Mammary microvascular endothelial cell (primary cell): ENCODE data around the gene UBA7. TPM values are rescaled to one million over a fixed set of nuclear protein-coding genes. Genes with fewer than 3 reads are reported as not detected.

Experiments
- total RNA-seq: library from RNA; depleted of rRNA; stranded (reverse); fragments of >200 nt; gene quantifications from 2 replicates; pipeline ENCODE4 v1.2.3, GENCODE V29; 2015

Gene UBA7
- 36.6 and 46.2 TPM in 2 replicates for total RNA-seq

GRCh38 chr3:49813497-49814174 is at the start of gene UBA7:
Gene UBA7, minus strand, starts transcription at chr3:49813953. Its CDS starts 166 bp downstream, at chr3:49813787.

DNA sequence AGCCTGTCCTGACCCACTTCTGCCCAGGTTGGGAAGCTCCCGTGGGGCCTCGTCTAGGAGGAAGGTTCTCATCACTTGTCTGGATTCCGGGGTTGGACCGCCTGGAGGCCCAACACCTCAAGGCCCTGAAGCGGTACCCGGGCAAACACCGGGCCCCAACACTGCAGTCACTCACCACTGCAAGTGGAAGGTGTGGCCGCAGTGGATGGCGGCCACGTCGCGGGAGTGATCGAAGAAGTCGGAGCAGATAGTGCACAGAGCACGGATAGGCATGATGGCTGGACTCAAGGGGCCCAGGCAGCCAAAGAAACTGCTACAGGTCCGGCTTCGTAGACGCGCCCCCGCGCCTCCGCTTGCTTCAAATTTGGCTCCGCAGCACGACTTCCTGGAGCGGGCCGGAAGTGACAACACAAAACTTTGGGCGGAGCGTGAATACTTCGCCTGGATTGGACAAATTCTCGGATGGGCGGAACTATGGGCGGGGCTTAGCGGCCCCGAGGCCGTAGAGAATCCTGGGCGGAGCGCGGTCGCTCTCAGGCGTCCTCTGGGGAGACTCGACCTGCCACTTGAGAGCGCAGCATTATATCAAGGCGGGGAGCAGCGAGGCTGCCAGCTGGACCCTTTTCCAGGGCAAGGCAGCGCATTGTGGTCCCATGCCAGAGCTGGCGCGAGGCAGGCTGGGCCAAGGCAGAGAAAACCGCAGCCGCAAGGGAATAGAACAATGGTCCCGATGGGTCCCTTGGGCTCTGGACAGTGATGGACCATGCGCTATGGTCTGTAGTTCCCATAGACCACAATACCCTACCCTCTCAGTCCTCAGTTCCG is 42.6 kb upstream of the UBA7 start, which contains the start of gene TRAIP:
TSS of gene TRAIP (minus strand) at position 384 of the 825 bp plus-strand sequence. CDS start at position 273, 111 bp downstream.

GRCh38 chr3:49802719-49803464 is 10.9 kb downstream of the UBA7 start, which contains the start of gene INKA1:
Gene INKA1, plus strand, starts transcription at chr3:49803261. Its CDS starts 132 bp downstream, at chr3:49803393.

DNA sequence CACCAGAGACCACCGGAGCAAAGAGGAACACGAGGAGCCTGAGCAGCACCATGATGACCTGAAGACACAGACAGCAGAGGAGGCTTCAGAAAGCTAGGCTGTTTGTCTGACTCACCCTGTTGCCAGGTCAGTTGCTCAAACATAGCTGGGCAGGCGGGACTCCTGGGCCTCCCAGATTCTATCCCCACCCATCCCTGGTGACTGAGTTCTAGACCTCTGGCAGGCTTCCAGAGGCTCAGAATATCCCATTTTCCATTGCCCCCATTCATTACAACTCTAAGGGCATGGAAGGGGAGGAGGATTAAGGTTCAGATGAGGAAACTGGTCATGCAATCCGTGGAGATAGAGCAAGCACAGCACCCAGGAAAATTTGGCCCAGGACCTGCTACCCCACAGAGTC is 14.0 kb downstream of the UBA7 start, which contains the start of gene CDHR4:
TSS of gene CDHR4 (minus strand) at position 113 of the 400 bp plus-strand sequence. CDS start at position 52, 61 bp downstream.

GRCh38 chr3:49786357-49787181 is 27.2 kb downstream of the UBA7 start, which contains the start of gene IP6K1:
Gene IP6K1, minus strand, starts transcription at chr3:49786542. Its CDS starts 38,502 bp downstream, at chr3:49748040.

Other genes starting within 250 kb of the UBA7 start
- 70.9 and 74.4 TPM in 2 replicates for gene APEH, start 139.6 kb downstream of the UBA7 start, total RNA-seq
- 1.1 and 1.3 TPM in 2 replicates for gene MST1, start 124.5 kb downstream of the UBA7 start, total RNA-seq
- gene RNF123, start 124.4 kb downstream of the UBA7 start, total RNA-seq, result 20.1 and 21.2 TPM in 2 replicates
- gene AMIGO3, start 94.3 kb downstream of the UBA7 start, total RNA-seq, result 1.5 TPM in 1 of 2 replicates, not detected in the other
- gene GMPPB, start 90.0 kb downstream of the UBA7 start, total RNA-seq, result 63.4 and 65.8 TPM in 2 replicates
- 35.8 and 36.9 TPM in 2 replicates for gene IP6K1, start 27.4 kb downstream of the UBA7 start, total RNA-seq
- gene CDHR4, start 14.1 kb downstream of the UBA7 start, total RNA-seq, result not detected in 2 replicates
- gene INKA1, start 10.7 kb downstream of the UBA7 start, total RNA-seq, result 12.7 and 17.6 TPM in 2 replicates
- 8.4 and 9.1 TPM in 2 replicates for gene TRAIP, start 42.6 kb upstream of the UBA7 start, total RNA-seq
- not detected in 2 replicates for gene CAMKV, start 56.0 kb upstream of the UBA7 start, total RNA-seq
- gene MST1R, start 89.9 kb upstream of the UBA7 start, total RNA-seq, result 0.79 and 1.7 TPM in 2 replicates
- 23.2 and 27.2 TPM in 2 replicates for gene MON1A, start 115.9 kb upstream of the UBA7 start, total RNA-seq
- gene RBM6, start 126.2 kb upstream of the UBA7 start, total RNA-seq, result 20.2 and 22.9 TPM in 2 replicates